ACHN (cell line): ENCODE data around the gene PPL.

Experiments
- DNase-seq: peaks from one replicate; pipeline ENCODE4 v3.0.0-alpha.2; 2015
- in situ Hi-C: cut with HindIII; loops from 2 replicates; pipeline ENCODE4 v1.10.0; 2017; ENCODE audit warnings: low sequenced_read_pairs, low pct_ligation_motif_present, low pct_unique_long_range_greater_than_20kb

PPL gene

DNA sequence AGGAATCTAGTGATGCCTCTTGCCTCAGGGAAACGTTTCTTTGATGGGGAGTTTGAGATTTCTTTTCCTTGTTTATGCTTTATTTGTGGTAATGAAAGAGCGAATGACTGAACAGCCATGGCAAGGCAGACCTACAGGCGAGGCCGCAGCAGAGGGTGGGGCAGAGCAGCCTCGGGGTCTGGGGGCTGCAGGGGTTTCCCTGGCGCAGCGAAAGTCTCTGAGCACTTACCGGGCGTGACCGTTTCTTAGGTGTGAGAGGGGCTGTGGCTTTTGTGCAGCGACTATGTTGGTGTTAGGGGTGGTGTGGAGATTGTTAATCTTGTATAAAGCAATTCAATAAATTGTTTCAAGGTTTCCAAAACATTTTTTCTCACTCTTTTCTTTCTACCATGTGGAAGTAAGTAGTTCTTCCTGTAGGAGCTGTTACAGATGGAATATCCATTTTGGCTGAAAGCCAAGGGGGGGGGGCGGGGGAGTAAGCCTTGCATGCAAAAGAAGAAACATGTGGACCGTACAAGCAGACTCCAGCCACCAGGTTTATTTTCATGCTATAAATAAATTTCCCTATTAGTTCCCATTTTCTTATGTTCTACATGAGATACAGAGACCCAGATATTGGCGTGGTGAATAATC is 54.8 kb downstream of the PPL start:
- in situ Hi-C loops, result no loop called here
- DNase-seq, result peak; percentile 61

DNA sequence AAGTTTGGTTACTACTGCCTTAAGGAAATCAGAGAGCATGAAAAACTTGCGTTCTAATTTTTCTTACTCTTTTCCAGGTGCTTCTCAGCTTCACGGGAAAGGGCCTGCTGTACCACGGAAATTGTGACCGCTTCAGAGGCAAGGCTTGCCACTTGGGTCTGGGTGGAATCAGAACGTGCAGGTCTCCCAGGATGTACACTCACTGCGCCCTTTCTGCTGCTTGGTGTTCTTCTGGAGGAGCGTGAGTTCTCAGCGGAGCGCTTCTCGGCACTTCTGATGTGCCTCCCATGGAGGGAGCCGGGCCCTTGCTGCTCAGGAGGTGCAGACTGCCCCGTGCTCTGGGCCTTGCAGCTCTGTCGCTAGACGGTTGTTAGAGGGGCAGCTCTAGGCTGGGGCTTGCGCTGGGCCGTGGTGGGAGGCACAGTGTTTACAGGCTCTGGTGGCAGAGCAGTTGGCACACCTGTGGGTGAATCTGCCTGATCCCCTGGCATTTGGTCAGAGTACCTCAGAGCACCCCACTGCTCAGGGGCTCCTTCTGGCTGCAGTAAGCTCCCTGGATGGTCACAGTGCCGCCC is 56.9 kb downstream of the PPL start:
- no peak for DNase-seq
- in situ Hi-C loops, result no loop called here

DNA sequence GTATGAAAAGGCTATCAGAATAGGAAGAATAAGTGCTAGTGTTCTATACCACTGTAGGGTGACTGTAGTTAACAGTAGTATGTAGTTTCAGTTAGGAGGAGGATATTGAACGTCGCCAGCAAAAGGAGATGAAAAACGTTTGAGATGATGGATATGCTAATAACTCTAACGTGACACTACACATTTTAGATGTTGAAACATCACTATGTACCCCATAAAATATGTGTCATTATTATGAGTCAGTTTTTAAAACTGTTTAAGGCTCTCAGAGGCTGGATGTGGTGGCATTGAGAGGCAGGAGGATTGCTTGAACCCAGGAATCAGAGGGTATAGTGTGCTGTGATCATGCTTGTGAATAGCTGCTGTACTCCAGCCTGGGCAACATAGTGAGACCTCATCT is 57.9 kb downstream of the PPL start:
- in situ Hi-C loops, result no loop called here
- no peak for DNase-seq

DNA sequence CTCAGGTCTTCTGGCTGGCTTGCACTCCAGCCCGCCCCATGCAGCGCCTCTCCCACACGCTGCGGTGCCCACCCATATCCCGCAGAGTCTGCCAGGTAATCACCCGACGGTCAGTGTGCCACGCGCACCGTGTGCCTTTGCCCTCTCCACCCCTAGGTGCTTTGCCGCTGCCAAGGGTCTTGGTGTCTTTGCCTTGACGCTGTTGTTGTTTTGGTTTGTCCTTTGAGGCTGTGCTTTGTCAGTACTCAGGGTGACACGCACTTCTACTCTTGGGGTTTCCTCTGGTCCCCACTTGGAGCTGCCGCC is 59.6 kb downstream of the PPL start:
- no peak for DNase-seq
- in situ Hi-C loops, result no loop called here

DNA sequence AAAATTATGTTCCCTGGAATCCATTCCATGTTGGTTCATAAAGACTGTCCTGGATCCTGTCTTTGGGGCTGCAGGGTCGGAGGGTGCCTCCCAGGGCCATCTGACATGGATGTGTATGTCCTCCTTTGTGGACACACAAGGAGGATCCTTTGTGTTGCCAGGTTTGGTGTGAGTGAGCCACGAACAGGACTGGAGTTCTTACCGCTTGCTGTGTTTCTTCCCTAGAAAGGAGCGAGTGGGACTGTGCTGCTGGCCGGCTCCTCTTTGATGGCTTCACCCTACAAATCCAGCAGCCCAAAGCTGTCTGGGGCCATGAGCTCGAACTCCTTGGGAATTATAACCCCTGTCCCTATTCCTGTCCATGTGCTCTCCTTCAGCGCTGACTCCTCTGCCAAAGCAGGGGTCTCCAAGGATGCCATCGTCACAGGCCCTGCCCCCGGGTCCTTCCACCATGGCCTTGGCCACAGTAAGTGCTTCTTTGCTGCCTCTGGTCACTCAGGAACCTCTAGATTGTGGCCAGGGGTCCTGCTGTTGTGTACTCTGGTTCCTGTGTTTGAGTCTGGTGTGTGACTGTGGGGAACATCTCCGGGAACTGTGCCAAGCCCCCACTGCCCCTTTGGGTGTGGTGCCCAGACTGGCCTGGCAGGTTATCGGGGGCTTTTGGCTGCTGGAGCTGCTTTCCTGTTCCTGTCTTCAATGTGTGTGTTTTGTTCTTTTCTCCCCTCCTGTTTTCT is 60.1 kb downstream of the PPL start:
- DNase-seq, result no peak
- in situ Hi-C loops, result no loop called here

DNA sequence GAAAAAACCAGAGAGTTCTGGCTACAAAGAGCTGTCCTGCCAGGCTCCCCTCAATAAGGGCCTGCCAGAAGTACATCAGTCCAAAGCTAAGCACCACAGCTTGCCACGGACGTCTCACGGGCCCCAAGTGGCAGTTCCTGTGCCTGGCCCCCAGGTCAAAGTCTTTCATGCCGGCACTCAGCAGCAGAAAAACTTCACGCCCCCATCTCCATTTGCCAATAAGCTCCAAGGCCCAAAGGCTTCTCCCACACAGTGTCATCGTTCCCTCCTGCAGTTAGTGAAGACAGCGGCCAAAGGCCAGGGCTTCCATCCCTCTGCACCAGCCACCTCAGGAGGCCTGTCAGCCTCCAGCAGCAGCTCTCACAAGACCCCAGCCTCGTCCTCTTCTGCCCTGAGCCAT is 62.3 kb downstream of the PPL start:
- in situ Hi-C loops, result no loop called here
- no peak for DNase-seq

DNA sequence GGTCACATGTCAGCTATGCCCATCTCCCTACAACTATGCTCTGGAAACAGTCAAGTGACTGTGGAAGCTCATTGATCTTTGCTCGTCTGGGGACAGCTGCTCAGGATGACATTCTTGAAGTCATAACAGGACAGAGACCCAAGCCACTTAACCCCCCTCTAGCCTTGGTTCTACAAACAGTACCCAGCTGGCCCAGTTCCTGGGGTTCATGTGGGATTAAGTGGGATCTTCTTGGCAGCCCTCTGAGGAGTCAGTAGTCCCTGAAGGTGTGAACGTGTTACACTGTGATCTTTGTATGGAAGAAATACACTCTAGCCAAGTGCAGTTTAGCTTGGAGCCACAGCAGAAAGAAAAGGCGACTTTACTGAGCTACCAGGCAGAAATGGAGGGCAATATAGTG is 63.9 kb downstream of the PPL start:
- in situ Hi-C loops, result no loop called here
- DNase-seq, result no peak

DNA sequence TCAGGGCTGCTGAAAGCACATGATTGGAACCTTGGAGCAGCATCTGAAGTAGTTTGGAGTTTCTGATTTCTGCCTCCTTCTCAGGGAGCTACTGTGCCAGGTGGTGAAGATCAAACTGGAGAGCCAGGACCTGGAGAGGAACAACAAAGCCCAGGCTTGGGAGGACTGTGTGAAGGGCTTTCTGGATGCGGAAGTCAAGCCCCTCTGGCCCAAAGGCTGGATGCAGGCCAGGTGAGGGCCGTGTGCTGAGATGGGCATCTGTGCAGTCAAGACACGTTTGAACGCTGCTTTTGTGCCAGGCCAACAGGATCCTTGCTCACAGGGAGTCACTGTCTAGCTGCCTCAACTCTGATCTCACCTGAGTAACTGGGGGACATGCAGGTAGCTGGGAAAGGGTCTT is 65.9 kb downstream of the PPL start:
- no peak for DNase-seq
- in situ Hi-C loops, result no loop called here

DNA sequence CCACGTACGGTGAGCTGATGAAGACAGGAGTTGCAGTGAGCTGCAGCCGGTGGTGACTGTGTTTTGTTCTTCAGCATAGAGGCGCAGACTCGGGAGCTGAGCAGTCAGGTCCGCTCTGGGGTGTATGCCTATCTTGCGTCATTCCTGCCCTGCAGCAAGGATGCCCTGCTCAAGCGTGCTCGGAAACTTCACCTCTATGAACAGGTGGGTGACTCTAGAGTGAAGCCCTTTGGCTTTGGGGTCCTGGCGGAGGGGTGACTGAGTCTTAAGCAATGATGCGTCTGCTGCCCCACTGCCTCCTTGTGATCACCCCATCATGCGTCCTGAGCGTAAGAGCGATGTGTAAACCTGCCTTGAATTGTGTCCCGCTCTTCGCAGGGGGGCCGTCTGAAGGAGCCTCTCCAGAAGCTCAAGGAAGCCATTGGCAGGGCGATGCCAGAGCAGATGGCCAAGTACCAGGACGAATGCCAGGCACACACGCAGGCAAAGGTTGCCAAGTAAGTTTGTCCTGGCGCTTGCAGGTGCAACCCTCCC is 66.7 kb downstream of the PPL start:
- in situ Hi-C loops, result no loop called here
- DNase-seq, result no peak

DNA sequence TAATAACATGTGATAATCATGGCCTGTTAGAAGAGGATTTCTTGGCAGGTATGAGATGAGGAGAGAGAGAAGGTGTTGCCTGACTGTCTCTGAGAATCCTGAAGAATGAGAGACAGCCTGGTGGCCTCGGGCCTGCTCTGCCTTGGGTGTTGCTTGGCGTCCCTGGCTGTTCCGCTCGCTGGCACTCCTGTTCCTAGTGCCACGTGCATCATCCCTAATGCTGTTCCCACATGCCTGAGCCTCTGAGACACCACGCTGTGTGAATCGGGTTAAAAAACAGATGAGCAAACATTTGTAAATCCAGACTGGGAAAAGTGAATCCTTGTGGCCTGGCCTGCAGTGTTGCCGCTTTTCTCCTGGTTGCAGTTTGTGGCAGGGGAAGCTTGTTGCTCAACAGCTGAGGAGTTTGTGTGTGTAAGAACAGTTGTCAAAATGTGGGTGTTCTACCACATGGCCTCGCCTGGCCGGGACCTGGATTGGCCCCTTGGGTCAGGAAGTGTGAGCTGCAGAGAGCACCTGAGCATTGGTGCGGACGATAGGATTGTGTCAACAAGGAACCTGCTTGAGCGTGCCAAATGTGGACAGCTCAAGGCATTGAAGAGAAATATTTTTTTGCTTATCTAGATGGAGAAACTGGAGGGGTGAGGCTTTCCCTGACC is 67.7 kb downstream of the PPL start:
- in situ Hi-C loops, result no loop called here
- no peak for DNase-seq

DNA sequence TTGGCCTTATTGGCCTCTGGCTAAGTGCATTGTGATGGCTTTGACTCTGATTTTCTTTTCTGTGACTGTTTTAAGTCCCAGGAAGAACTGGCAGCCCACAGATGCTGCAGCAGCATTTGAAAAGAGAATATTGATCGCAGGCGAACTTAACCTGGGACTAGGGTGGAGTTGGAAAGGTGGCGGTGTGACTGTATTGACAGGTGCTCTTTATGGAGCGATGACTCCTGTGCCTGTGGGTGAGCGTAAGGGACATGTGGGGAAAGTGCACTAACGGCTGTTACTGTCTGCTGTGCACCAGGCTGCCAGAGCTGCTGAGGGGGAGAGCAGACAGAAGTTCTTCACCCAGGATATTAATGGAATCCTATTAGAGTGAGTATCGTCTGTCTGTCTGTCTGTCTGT is 68.4 kb downstream of the PPL start:
- in situ Hi-C loops, result no loop called here
- no peak for DNase-seq

DNA sequence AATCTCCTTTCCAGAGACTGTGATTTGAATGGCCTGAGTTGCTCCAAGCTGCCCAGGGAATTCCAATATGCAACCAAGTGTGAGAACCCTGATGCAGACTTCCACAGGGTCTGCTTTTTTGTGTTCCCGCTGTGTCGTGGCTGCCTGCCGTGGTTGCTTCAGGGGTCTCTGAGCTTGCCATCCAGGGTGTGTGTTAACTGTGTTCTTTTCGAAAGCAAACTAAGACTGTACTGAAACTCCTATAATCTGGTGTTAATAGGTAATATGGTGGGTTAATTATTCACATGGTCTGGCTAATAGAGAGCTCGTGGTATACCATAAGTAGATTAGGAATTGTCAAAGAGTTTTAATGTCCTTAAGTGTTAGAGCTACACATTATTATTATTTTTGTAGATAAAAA is 68.9 kb downstream of the PPL start:
- in situ Hi-C loops, result no loop called here

DNA sequence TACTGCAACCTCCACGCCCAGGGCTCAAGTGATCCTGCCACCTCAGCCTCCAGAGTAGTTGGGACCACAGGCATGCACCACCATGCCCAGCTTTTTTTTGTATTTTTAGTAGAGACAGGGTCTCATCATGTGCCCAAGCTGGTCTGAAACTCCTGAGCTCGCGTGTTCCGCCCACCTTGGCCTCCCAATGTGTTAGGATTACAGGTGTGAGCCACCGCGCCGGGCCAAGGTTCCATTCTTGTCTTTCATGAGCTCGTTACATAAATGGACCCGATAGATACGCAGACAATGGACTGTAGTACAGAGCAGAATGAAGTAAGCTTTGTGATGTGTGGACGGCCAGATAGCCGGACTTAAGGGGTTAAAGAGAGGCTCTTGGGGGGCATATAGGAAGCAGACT is 70.4 kb downstream of the PPL start:
- in situ Hi-C loops, result no loop called here
- no peak for DNase-seq

More for the DNA sequence above, 68.9 kb downstream of the PPL start:
- peak; percentile 75 for DNase-seq

DNA sequence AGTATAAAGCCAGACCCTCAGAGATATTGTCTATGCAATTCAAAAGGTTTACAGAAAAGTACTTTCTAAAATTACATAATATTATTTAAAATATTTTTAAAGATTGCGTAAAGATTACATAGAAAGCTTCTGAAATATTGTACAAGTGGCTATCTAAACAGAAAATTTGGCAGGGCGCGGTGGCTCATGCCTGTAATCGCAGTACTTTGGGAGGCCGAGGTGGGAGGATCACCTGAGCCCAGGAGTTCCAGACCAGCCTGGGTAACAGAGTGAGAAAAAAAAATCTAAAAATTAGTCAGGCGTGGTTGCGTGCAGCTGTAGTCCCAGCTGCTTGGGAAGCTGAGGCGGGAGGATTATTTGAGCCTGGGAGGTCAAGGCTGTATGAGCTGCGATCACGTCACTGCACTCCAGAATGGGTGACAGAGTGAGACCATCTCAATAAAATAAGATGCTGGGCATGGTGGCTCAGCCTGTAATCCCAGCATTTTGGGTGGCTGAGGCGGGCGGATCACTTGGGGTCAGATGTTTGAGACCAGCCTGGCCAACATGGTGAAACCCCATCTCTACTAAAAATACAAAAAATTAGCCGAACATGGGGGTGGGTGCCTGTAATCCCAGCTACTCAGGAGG is 71.6 kb downstream of the PPL start:
- DNase-seq, result no peak
- in situ Hi-C loops, result no loop called here

DNA sequence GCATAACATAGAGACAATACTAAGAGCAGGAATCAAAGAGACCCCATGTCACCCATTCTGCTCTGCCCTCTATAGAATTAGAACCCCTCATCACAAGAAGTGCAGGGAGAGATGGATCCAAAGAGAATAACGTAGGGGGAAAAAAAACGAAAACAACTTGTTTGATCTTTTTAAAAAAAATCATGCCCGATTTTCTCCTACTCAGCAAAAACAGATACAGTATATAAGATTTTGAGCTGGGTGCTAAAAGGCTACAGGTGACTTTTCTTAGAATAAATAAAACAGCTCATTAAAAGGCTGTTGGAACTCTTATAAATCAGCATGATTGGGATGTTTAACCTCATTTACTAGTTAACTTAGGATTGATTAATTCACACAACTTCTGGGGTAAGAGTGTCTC is 72.2 kb downstream of the PPL start:
- no peak for DNase-seq
- in situ Hi-C loops, result no loop called here

DNA sequence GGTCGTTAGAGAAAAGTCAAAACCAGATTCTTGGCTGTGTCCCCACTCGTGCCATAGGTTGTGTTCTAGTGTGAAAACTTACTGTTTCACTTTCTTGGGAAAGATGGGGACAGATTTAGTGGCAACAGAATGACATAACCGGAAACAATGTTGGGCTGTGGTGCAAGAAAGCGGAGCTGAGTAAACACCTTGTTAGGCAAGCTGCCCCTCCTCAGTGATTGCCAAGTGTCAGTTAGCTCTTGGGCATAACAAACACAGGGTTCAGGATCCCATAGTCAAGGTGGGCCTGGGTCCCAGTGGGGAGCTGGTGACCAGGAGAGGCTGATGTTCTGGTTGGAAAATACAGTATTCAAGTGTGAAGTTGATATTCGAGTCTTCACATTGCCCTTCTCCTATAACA is 74.3 kb downstream of the PPL start:
- in situ Hi-C loops, result no loop called here

DNA sequence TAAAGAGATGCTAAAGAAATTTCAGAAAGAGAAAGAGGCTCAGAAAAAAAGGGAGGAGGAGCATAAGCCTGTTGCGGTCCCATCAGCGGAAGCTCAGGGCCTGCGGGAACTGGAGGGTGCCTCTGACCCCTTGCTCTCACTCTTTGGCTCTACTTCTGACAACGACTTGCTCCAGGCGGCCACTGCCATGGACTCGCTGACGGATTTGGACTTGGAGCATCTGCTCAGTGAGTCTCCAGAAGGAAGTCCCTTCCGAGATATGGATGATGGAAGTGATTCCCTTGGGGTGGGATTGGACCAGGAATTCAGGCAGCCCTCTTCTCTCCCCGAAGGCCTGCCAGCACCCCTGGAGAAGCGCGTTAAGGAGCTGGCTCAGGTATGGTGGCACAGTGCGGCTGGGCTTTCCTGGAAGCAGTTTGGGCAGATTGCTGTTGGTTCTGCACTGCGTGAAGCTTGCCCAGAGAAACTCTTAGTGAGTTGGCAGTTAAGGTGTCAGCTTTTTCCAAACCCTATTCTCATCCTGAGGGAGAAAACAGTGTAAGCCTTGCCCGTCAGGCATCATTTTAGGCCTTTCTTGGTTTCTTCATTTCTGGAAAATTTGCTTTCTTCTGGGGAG is 76.1 kb downstream of the PPL start:
- in situ Hi-C loops, result no loop called here

More for the DNA sequence above, 74.3 kb downstream of the PPL start:
- DNase-seq, result no peak

DNA sequence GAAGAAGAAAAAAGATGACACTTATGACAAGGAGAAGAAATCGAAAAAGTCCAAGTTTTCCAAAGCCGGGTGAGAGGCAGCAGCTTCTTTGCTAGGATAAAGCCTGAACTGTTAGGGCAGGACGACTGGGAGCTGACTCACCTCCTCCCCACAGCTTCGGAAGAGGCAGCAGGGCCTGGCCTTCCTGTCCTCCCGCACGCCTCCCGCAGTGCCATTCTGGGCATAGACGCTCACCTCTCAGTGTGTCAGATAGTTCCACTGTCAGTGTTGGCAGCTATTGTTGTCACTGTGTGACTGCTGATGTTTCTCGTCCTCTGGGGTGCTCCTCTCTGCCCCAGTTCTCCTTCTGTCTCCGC is 77.1 kb downstream of the PPL start:
- no peak for DNase-seq
- in situ Hi-C loops, result no loop called here

More for the DNA sequence above, 76.1 kb downstream of the PPL start:
- DNase-seq, result no peak
